ENCODE data around the gene HJURP. TPM values are rescaled to one million over a fixed set of nuclear protein-coding genes. Genes with fewer than 3 reads are reported as not detected.

HJURP gene
- total and polyA plus RNA-seq, 2 donors (not counting 3 experiments of a cell fraction or from before 2014, with no cell fraction given): 34.4 to 60.9 TPM

DNA sequence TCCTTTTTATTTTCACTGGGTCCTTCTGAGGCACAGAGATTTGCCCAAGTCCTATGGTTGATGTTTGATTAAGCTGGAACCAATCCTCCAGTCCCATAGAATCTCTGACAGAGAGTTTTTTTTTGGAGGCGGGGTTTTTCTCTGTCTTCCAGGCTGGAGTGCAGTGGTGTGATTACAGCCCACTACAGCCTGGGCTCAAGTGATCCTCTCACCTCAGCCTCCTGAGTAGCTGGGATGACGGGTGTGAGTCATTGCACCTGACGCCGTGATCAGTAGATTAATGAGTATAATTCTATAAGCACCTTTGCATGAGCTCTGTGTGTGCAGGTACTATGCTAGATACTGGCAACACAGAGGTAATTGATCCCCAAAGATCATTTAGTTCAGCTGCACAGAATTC is 47.5 kb upstream of the HJURP start:
- peaks cover 2 to 4% of the 10 kb centered on the region in 2 experiments for H3K27me3 ChIP-seq (ENCODE audit: control insufficient read depth in 2 of 2, insufficient read depth in 2 of 2, low read length in 2 of 2)
- no peaks in the 10 kb centered on the region for H3K79me2 ChIP-seq (ENCODE audit: control insufficient read depth, insufficient read depth, low read length)
- H3K9me3 ChIP-seq (replicated peaks; ENCODE audit: control insufficient read depth, insufficient read depth, low read length): no peaks in the 10 kb centered on the region
- no peak overlapping the region for H2AFZ ChIP-seq (ENCODE audit: low read depth, low read length)
- CTCF ChIA-PET: no interaction called here
- no peaks in the 10 kb centered on the region for H3K36me3 ChIP-seq (ENCODE audit: control insufficient read depth in 2 of 2, extremely low read depth in 1 of 2, insufficient read depth in 2 of 2, low read length in 2 of 2)
- no peak overlapping the region for H3K9ac ChIP-seq (replicated peaks; ENCODE audit: extremely low read depth, insufficient read depth, low read length)
- H3K4me2 ChIP-seq (ENCODE audit: insufficient read depth, low read length): no peak overlapping the region
- no peaks in the 10 kb centered on the region for H3K9me1 ChIP-seq (replicated peaks; ENCODE audit: control insufficient read depth, extremely low read depth, insufficient read depth, low read length)
- POLR2A ChIA-PET: no interaction called here
- no peak overlapping the region for H3K27ac ChIP-seq (ENCODE audit: insufficient read depth, low read depth, low read length)
- no TSS peak for BruUV-seq (replicated peaks)
- H4K20me1 ChIP-seq (replicated peaks; ENCODE audit: control insufficient read depth, extremely low read depth, insufficient read depth, low read length): no peaks in the 10 kb centered on the region
- no peak overlapping the region for H3K4me3 ChIP-seq (replicated peaks in 1 of 3; ENCODE audit: insufficient read depth in 1 of 3, low read depth in 1 of 3, low read length in 3 of 3)
- TF ChIP-seq FOS (IDR thresholded peaks at IDR 0.05; ENCODE audit: borderline replicate concordance, insufficient read depth, low read length) (no peak), GATA2 (IDR thresholded peaks at IDR 0.05; ENCODE audit: insufficient read depth, insufficient read length, low read depth, low read length) (no peak), EZH2 (IDR thresholded peaks at IDR 0.05; ENCODE audit: borderline replicate concordance, low read depth, low read length, severe bottlenecking) (no peak), JUN (IDR thresholded peaks at IDR 0.05; ENCODE audit: borderline replicate concordance, insufficient read depth, insufficient read length, low read depth) (no peak), POLR2A (IDR thresholded peaks at IDR 0.05; ENCODE audit: low read depth, low read length) (no peak), MYC (IDR thresholded peaks at IDR 0.05; ENCODE audit: low read depth, low read length) (no peak), POLR2AphosphoS5 (IDR thresholded peaks at IDR 0.05; ENCODE audit: insufficient read depth, low read depth, low read length) (no peak)
- TF ChIP-seq, protein P1, sequence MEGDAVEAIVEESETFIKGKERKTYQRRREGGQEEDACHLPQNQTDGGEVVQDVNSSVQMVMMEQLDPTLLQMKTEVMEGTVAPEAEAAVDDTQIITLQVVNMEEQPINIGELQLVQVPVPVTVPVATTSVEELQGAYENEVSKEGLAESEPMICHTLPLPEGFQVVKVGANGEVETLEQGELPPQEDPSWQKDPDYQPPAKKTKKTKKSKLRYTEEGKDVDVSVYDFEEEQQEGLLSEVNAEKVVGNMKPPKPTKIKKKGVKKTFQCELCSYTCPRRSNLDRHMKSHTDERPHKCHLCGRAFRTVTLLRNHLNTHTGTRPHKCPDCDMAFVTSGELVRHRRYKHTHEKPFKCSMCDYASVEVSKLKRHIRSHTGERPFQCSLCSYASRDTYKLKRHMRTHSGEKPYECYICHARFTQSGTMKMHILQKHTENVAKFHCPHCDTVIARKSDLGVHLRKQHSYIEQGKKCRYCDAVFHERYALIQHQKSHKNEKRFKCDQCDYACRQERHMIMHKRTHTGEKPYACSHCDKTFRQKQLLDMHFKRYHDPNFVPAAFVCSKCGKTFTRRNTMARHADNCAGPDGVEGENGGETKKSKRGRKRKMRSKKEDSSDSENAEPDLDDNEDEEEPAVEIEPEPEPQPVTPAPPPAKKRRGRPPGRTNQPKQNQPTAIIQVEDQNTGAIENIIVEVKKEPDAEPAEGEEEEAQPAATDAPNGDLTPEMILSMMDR (IDR thresholded peaks at IDR 0.05; ENCODE audit: extremely low read depth in 1 of 2, insufficient read depth in 1 of 2, low read depth in 1 of 2, low read length in 2 of 2): no peak
- TF ChIP-seq, protein P2, sequence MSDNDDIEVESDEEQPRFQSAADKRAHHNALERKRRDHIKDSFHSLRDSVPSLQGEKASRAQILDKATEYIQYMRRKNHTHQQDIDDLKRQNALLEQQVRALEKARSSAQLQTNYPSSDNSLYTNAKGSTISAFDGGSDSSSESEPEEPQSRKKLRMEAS (IDR thresholded peaks at IDR 0.05; ENCODE audit: insufficient read depth, insufficient read length): no peak
- FAIRE-seq: no peak
- DNase-seq (ENCODE audit: low read depth, low spot score): no peak
- intact Hi-C loops (cut with micrococcal nuclease): no loop called here
- dilution Hi-C loops (cut with MboI; ENCODE audit: extremely low pct_ligation_motif_present, low sequenced_read_pairs): no loop called here
- H3K4me1 ChIP-seq (ENCODE audit: control insufficient read depth, extremely low read depth, insufficient read depth, low read length): no peaks in the 10 kb centered on the region
